ENCODE data around the gene EXOC7.

Gene EXOC7

DNA sequence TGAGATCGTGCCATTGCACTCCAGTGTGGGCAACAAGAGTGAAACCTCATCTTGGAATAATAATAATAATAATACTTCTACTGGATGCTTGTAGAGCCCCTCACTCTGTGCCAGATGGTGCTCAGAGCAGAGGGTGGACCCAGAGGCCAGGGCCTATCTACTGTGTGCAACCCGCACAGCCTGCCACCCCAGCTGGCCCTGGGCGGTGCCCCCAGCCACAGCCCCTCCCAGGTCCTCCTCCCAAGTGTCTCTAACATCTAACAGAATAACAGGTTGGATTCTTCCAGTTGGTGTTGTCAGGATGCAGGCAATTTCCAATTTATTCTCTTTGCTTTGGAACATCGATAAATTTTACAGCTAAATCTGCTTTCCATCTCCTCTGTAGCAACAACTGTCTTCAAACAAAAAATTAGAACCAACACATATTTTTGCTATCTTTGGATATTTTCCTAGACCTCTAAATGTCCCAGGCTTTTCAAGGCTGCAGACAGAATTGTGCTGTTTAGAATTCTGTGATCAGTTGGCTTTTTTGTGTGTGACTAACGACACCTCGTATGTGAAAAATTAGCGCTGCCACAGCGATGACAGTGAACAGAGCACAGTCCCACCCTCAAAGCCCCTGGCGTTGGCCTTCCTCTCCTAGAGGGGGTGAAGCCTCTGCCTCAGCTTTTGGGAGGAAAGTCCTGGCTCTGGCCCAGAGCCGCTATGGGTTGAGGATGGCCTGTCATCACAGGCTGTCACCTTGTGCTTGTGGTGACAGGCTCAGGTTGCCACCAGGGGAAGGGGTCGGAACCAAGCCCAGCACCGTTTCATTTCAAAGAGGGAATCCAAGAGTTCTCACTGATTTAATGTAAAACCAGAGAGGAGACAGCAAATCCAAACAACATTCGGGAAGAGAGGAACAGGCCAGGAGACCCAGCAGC lies 68.9 kb downstream of the EXOC7 start:
- DNase-seq = no peak

GRCh38 chr17:76033139-76033538 lies 70.4 kb downstream of the EXOC7 start:
- DNase-seq = no peak

DNA sequence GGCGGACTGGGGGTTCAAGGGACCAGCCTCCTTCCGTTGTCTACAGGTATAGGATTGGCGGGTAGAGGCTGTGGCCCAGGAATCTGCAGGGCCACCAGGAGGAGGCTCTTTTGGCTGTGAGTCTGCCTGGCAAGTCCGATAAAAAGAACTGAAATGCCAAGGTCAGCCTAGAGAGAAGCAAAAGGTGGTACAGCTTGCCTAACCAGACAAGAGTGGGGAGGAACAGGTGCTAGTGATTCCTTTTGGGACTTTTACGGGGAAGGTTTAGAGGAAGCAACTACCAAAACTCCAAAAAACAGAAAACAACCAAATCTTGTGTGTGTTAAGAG lies 70.8 kb downstream of the EXOC7 start:
- no peak for DNase-seq

- no peak for DNase-seq
Measured at GRCh38 chr17:76032073-76032779, 71.4 kb downstream of the EXOC7 start.

All from stimulated activated CD4-positive, alpha-beta T cell treated with anti-CD3 and anti-CD28 coated beads, Interleukin-12 subunit alpha, Interleukin-12 subunit beta, amount 100 ng/mL, for 4 hours (primary cell).